Measurements from ENCODE around the gene MXD1. TPM values are rescaled to one million over a fixed set of nuclear protein-coding genes. Genes with fewer than 3 reads are reported as not detected.

Gene MXD1
- total and polyA plus RNA-seq, 9 of the 15 experiments (the other 6 are each of a cell fraction or from before 2014, with no cell fraction given), result 6.7 to 35.9 (median 11.0) TPM

GRCh38 chr2:69914164-69914949, 552 bp upstream of the MXD1 start (continued):
- TF ChIP-seq ATF6 (CRISPR knock-in tag; IDR thresholded peaks at IDR 0.05) (0 out of 2 replicates have a peak, but pooled peaks have one; percentile 91), IRF1 (CRISPR knock-in tag; IDR thresholded peaks at IDR 0.05; ENCODE audit: borderline replicate concordance) (peak; percentile 82), NFATC3 (IDR thresholded peaks at IDR 0.05) (no peak), HINFP (tag; conservative IDR thresholded peaks at IDR 0.05; ENCODE audit: low read depth) (no peak), RCOR1 (IDR thresholded peaks at IDR 0.05; ENCODE audit: borderline replicate concordance in 1 of 2, low read depth in 2 of 2, low read length in 2 of 2) (no peak; a peak in 2 of 4 replicates), ZNF707 (CRISPR knock-in tag; conservative IDR thresholded peaks at IDR 0.05) (no peak), ZNF551 (CRISPR knock-in tag; IDR thresholded peaks at IDR 0.05) (no peak), RBM25 (IDR thresholded peaks at IDR 0.05; ENCODE audit: low read depth, low read length, severe bottlenecking) (peak; percentile 89), NCOA2 (IDR thresholded peaks at IDR 0.05; ENCODE audit: partially characterized antibody in 2 of 2) (no peak), TFE3 (CRISPR knock-in tag; IDR thresholded peaks at IDR 0.05) (no peak), CTBP1 (IDR thresholded peaks at IDR 0.05; ENCODE audit: borderline replicate concordance) (peak; percentile 77), TEAD4 (IDR thresholded peaks at IDR 0.05; ENCODE audit: low read length) (peak; percentile 54), TEAD4 (CRISPR knock-in tag; IDR thresholded peaks at IDR 0.05; ENCODE audit: borderline replicate concordance) (no peak), THRAP3 (IDR thresholded peaks at IDR 0.05; ENCODE audit: borderline replicate concordance) (no peak), KLF6 (CRISPR knock-in tag; IDR thresholded peaks at IDR 0.05; ENCODE audit: borderline replicate concordance) (0 out of 2 replicates have a peak, but pooled peaks have one; percentile 36), XRCC5 (IDR thresholded peaks at IDR 0.05; ENCODE audit: low read depth, low read length) (peak; percentile 25; the same call in 1 of the 2 replicates), TAL1 (IDR thresholded peaks at IDR 0.05) (no peak), TAF15 (IDR thresholded peaks at IDR 0.05; ENCODE audit: low read depth, low read length) (no peak), CTCFL (IDR thresholded peaks at IDR 0.05; ENCODE audit: borderline replicate concordance, insufficient read depth, low read depth, low read length, poor library complexity, severe bottlenecking) (peak; percentile 31)

All from K562 (cell line).